Measurements from ENCODE around the gene TSPAN5.

The TSPAN5 gene

DNA sequence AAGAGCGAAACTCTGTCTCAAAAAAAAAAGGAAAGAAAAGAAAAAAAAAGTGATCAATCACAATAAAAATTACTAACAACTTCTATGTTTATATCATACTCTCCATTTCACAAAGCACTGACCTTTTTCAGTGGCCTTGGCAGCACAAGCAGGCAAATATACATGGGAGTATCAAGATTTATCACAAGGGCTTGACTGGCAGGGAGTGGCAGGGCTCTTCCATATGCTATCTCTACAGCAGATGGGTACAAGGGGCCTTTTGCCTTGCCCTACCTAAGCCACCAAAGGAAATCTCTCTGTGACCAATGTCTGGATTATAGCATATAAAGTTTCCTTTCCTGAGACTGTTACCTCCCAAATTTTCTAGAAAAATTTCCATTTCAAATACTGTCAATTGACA lies 24.4 kb downstream of the TSPAN5 start:
- H3K27ac ChIP-seq (ENCODE audit: low read depth, low read length): no peak overlapping the region
- H3K4me1 ChIP-seq (ENCODE audit: control insufficient read depth, insufficient read depth, low read length): no peaks in the 10 kb centered on the region
- no peak overlapping the region for H3K9ac ChIP-seq (ENCODE audit: low read length)
- H3K27me3 ChIP-seq (ENCODE audit: control insufficient read depth, insufficient read depth, low read length): no peaks in the 10 kb centered on the region
- H3K4me3 ChIP-seq (ENCODE audit: low read length): no peak overlapping the region
- H3K36me3 ChIP-seq (ENCODE audit: control insufficient read depth, insufficient read depth, low read length): no peaks in the 10 kb centered on the region

DNA sequence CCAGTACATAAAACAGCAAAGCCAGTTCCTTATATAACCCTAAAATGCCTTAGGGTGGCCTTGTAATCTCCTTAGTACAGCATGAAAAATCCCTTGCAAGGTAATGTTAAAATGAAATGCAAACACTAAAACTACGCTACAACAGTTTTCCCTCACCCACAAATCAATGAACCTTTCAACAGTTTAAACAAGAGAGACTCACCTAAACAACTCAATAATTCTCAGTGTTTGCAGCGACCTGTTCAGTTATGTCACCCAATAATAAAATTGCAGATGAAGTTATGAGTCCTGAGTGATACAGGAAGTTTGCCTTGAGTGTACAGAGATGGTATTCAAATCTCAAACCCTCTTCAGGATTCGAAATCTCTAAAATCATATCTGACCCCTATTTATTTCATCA lies 25.3 kb downstream of the TSPAN5 start:
- Histone ChIP-seq H3K9ac (ENCODE audit: low read length) (no peak overlapping the region), H3K4me3 (ENCODE audit: low read length) (no peak overlapping the region), H3K27ac (ENCODE audit: low read depth, low read length) (no peak overlapping the region), H3K36me3 (ENCODE audit: control insufficient read depth, insufficient read depth, low read length) (no peaks in the 10 kb centered on the region), H3K27me3 (ENCODE audit: control insufficient read depth, insufficient read depth, low read length) (no peaks in the 10 kb centered on the region), H3K4me1 (ENCODE audit: control insufficient read depth, insufficient read depth, low read length) (no peaks in the 10 kb centered on the region)

DNA sequence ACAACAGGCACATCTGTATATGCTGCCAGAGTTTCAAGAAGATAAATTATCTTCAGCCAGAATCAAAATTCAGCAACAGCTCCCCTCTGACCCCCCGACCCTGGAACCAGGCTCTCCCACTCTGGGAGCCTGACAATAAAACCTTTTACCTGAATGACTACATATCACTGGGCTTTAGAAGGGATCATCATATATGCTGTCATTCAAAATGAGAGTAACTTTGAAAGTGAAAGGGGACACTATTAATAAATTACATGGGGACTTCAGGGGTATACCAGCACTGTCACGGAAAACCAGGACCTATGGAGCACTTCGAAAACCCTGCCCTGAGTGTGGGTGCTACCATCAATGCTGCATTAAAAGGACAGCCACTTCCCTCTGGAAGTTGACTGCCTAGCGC lies 26.2 kb downstream of the TSPAN5 start:
- no peak overlapping the region for H3K9ac ChIP-seq (ENCODE audit: low read length)
- H3K36me3 ChIP-seq (ENCODE audit: control insufficient read depth, insufficient read depth, low read length): no peaks in the 10 kb centered on the region
- no peaks in the 10 kb centered on the region for H3K27me3 ChIP-seq (ENCODE audit: control insufficient read depth, insufficient read depth, low read length)
- H3K4me1 ChIP-seq (ENCODE audit: control insufficient read depth, insufficient read depth, low read length): no peaks in the 10 kb centered on the region
- no peak overlapping the region for H3K27ac ChIP-seq (ENCODE audit: low read depth, low read length)
- H3K4me3 ChIP-seq (ENCODE audit: low read length): no peak overlapping the region

DNA sequence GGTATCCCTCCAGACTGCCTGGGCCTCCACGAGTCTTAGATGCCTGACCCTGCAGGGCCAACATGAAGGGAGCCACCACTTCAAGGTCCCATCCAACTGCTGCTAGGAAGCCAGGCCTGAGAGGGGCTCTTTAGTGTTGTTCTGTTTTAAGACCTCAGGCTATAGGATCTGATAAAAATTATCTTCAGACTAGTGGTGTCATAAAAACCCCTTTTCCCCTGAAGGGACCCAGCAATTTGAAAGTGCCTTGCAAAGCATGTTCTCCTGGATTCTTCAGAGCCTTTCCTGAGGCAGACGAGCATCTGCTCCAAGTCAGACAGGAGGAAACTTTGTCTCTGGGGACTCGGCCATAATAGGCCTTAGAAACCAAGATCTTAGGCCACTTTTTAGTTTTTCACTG lies 26.9 kb downstream of the TSPAN5 start:
- Histone ChIP-seq H3K36me3 (ENCODE audit: control insufficient read depth, insufficient read depth, low read length) (no peaks in the 10 kb centered on the region), H3K27ac (ENCODE audit: low read depth, low read length) (no peak overlapping the region), H3K9ac (ENCODE audit: low read length) (no peak overlapping the region), H3K4me1 (ENCODE audit: control insufficient read depth, insufficient read depth, low read length) (peaks cover 3% of the 10 kb centered on the region), H3K27me3 (ENCODE audit: control insufficient read depth, insufficient read depth, low read length) (no peaks in the 10 kb centered on the region), H3K4me3 (ENCODE audit: low read length) (no peak overlapping the region)

DNA sequence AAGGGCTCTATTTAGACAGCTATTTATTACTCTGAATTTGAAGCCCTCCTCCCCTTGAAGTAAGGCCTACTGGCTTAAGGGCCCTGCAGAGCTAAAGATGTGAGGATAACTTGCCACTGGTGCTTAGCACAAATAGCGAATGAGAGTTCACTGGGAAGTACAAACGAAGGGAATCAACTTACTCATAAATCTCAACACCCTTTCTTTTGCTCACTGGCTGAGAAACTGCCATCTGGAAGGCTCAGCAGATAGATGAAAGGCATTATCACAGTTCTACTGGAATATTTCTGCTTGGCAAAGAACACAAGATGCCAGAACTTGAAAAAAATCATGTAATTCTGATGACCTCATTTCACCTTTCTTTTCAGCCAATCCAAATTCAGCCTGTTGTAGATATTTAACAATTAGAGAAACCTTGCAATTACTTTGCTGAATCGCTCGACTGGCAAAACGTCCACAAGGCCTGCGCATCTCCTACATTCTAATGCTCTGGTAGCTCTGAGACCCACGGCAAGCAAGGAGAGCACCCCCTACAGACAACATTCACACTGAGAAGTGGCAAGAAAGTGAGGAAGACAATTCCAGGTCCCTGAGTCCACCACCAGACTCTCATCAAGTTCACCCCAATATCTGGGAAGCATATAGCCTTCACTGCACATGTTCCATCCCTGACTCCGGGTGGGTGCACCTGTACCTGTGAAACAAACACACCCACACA lies 27.5 kb downstream of the TSPAN5 start:
- H3K4me3 ChIP-seq (ENCODE audit: low read length): no peak overlapping the region
- no peak overlapping the region for H3K27ac ChIP-seq (ENCODE audit: low read depth, low read length)
- H3K36me3 ChIP-seq (ENCODE audit: control insufficient read depth, insufficient read depth, low read length): no peaks in the 10 kb centered on the region
- peaks cover 9% of the 10 kb centered on the region for H3K4me1 ChIP-seq (ENCODE audit: control insufficient read depth, insufficient read depth, low read length)
- no peaks in the 10 kb centered on the region for H3K27me3 ChIP-seq (ENCODE audit: control insufficient read depth, insufficient read depth, low read length)
- no peak overlapping the region for H3K9ac ChIP-seq (ENCODE audit: low read length)

DNA sequence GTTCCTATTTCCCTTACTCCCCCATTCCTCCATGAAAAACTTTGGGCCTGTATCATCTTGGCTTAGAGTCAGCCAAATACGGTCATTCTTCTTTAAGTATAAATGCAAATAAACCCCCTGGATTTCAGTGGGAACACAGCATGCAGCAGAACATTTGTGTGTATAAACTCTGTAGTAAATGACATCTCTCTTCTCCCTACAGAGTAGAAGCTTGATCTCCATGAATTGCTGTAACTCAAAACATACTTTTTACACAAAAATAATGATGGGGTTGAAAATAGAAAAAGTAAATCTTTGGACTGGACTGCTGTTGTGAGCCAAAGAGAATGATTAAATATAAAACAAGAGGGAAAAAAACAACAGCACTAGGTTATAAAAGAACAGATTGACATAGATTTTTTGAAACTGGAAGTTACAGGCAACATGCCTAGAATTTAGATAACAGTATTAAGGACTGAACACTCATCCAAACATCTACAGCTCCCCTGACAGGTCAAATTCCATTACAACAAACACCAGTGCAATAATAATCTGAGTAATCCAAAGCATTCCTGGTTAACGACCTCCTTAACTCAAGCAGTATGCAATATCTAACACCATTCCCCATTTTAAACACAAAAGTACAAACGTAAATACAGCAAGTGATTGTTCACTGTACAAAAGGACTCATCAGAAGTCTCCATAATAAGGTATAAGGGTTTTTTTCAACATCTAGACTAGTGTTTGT lies 30.7 kb downstream of the TSPAN5 start:
- Histone ChIP-seq H3K9ac (ENCODE audit: low read length) (no peak overlapping the region), H3K27ac (ENCODE audit: low read depth, low read length) (peak overlapping the region; percentile 4), H3K4me1 (ENCODE audit: control insufficient read depth, insufficient read depth, low read length) (peaks cover 13% of the 10 kb centered on the region), H3K4me3 (ENCODE audit: low read length) (no peak overlapping the region), H3K27me3 (ENCODE audit: control insufficient read depth, insufficient read depth, low read length) (no peaks in the 10 kb centered on the region), H3K36me3 (ENCODE audit: control insufficient read depth, insufficient read depth, low read length) (no peaks in the 10 kb centered on the region)

DNA sequence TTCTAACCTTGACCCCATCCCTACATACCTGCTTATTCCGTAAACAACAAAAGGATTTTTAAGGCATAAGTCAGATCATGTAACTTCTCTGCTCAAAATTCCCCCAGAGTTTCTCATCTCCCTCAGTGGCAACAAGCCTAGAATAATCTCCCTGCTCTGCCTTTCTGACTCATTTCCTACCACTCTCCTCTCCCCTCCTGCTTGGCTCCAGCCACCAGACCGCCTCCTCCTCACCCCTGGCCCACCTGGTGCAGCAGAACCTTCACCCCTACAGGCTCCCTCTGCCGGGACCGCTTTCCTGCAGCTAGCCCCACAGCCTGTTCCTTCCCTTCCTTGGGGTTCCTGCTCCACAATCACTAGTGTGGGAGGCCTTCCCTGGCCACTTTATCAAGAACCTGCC lies 32.1 kb downstream of the TSPAN5 start:
- H3K27me3 ChIP-seq (ENCODE audit: control insufficient read depth, insufficient read depth, low read length): no peaks in the 10 kb centered on the region
- H3K4me3 ChIP-seq (ENCODE audit: low read length): no peak overlapping the region
- no peak overlapping the region for H3K9ac ChIP-seq (ENCODE audit: low read length)
- no peaks in the 10 kb centered on the region for H3K36me3 ChIP-seq (ENCODE audit: control insufficient read depth, insufficient read depth, low read length)
- no peak overlapping the region for H3K27ac ChIP-seq (ENCODE audit: low read depth, low read length)
- peaks cover 13% of the 10 kb centered on the region for H3K4me1 ChIP-seq (ENCODE audit: control insufficient read depth, insufficient read depth, low read length)

DNA sequence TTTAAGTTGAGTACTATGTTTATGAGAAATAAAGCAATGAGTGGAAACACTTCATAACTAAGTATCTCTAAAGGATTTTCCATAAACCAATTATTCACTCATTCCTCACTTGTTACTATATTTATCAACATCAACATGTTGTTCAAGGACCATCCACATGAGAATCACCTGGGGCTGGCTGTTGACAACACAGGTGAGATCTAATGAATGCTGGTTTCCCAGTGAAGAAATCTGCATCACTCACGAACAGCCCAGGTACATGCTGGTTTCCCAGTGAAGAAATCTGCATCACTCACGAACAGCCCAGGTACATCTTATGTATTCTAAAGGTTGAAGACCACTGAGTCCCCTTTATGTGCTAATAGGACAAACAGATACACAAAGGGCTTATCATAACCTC lies 32.5 kb downstream of the TSPAN5 start:
- H3K36me3 ChIP-seq (ENCODE audit: control insufficient read depth, insufficient read depth, low read length): no peaks in the 10 kb centered on the region

DNA sequence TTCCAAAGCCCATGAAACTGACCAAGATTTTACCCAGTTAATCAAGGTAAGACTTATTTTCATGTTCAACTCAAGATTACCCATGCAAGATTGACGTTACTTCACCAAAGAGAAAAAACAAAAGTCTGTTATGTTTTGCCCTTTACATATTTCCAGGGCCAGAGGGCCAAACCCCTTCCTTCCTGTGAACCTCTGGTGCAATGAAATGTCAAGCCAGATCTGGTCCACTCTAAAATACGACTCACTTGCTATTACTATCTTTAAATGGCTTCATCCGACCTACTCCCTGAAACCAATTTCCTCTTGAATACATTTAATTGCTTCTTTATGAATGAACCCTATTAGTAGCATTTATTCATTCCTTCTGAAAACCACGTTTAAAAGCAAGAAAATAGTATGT lies 33.0 kb downstream of the TSPAN5 start:
- Histone ChIP-seq H3K36me3 (ENCODE audit: control insufficient read depth, insufficient read depth, low read length) (no peaks in the 10 kb centered on the region), H3K4me3 (ENCODE audit: low read length) (no peak overlapping the region), H3K27me3 (ENCODE audit: control insufficient read depth, insufficient read depth, low read length) (no peaks in the 10 kb centered on the region), H3K9ac (ENCODE audit: low read length) (no peak overlapping the region), H3K4me1 (ENCODE audit: control insufficient read depth, insufficient read depth, low read length) (peaks cover 13% of the 10 kb centered on the region), H3K27ac (ENCODE audit: low read depth, low read length) (no peak overlapping the region)

More for the DNA sequence above, 32.5 kb downstream of the TSPAN5 start:
- Histone ChIP-seq H3K4me1 (ENCODE audit: control insufficient read depth, insufficient read depth, low read length) (peaks cover 13% of the 10 kb centered on the region), H3K4me3 (ENCODE audit: low read length) (no peak overlapping the region), H3K27me3 (ENCODE audit: control insufficient read depth, insufficient read depth, low read length) (no peaks in the 10 kb centered on the region), H3K9ac (ENCODE audit: low read length) (no peak overlapping the region), H3K27ac (ENCODE audit: low read depth, low read length) (no peak overlapping the region)

DNA sequence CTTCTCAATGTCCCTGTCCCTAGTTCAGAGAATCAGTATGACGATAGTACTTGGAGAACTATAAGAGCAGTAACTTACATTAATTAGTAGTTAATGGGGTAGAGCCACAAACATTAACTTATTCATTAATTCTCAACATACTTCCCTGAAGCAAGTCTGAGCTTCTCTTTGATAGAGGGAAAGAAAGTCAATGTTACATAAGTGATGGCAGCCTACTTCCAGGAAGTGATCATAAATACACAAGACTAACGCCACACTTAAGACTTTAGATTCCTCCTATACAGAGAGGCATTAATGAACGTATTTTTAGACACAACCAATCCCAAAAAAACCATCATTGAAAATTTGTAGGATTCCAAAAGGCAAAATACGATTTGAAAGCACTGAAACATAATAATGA lies 33.8 kb downstream of the TSPAN5 start:
- Histone ChIP-seq H3K36me3 (ENCODE audit: control insufficient read depth, insufficient read depth, low read length) (no peaks in the 10 kb centered on the region), H3K27ac (ENCODE audit: low read depth, low read length) (no peak overlapping the region), H3K27me3 (ENCODE audit: control insufficient read depth, insufficient read depth, low read length) (no peaks in the 10 kb centered on the region), H3K9ac (ENCODE audit: low read length) (no peak overlapping the region), H3K4me3 (ENCODE audit: low read length) (no peak overlapping the region), H3K4me1 (ENCODE audit: control insufficient read depth, insufficient read depth, low read length) (peaks cover 13% of the 10 kb centered on the region)

DNA sequence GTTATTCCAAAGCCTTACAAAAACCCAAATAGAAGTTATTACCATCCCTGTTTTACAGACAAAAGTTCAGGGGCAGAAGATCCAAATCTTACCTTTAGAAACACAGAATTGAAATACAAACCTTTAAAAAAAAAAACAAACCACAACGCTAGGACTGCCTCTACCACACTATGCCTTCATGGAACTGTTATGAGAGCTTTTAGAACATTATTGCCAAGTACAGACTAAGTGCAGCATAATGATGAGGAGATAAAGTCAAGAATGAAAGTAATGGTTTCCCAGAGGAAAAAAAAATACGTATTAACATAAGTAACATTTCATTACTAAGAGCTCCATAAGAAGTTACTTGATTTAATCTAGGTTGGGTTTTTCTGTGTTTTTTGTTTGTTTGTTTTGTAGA lies 34.3 kb downstream of the TSPAN5 start:
- no peak overlapping the region for H3K27ac ChIP-seq (ENCODE audit: low read depth, low read length)
- H3K36me3 ChIP-seq (ENCODE audit: control insufficient read depth, insufficient read depth, low read length): no peaks in the 10 kb centered on the region
- H3K4me1 ChIP-seq (ENCODE audit: control insufficient read depth, insufficient read depth, low read length): peaks cover 13% of the 10 kb centered on the region
- H3K27me3 ChIP-seq (ENCODE audit: control insufficient read depth, insufficient read depth, low read length): no peaks in the 10 kb centered on the region
- H3K4me3 ChIP-seq (ENCODE audit: low read length): no peak overlapping the region
- no peak overlapping the region for H3K9ac ChIP-seq (ENCODE audit: low read length)

DNA sequence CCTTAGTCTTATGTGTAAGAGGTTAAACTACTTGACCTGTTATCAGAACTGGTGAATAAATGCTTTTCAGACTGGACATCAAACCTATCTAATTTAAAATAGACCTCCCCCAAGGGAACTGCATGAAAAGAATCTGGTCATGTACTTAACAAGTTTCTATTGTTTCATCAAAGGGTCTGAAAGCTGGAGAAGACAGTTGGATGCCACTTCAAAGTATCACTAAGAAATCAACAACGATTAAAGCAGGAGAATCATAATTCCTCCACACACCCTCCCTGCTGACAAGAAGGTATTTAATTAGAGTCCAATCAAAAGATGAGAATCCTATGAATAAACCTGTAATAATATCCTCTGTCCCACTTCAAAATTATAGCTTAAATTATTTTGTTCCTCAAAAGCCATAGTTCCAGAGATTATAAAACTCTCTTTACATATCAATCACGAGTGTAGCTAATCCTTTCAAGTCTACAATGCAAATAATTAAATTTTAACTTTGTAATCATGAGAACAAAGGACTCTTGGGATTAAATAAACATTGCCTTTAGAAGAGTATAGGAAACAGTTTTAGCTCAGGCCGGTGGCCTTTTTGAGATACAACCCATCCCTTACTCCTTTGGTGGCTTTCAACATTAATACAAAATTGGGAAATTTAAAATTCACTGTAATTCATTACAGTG lies 35.1 kb downstream of the TSPAN5 start:
- Histone ChIP-seq H3K4me3 (ENCODE audit: low read length) (no peak overlapping the region), H3K27ac (ENCODE audit: low read depth, low read length) (no peak overlapping the region), H3K4me1 (ENCODE audit: control insufficient read depth, insufficient read depth, low read length) (peaks cover 13% of the 10 kb centered on the region), H3K36me3 (ENCODE audit: control insufficient read depth, insufficient read depth, low read length) (no peaks in the 10 kb centered on the region), H3K27me3 (ENCODE audit: control insufficient read depth, insufficient read depth, low read length) (no peaks in the 10 kb centered on the region), H3K9ac (ENCODE audit: low read length) (no peak overlapping the region)
